GM06990 (cell line): Measurements from ENCODE around the gene VPS13D.

Experiments
- DNase-seq: peaks from one replicate; pipeline ENCODE4 v3.0.0-alpha.2; 2011; ENCODE audit not compliant: insufficient read length; ENCODE audit errors: extremely low read depth
- H3K27me3 ChIP-seq: replicated peaks from 2 replicates; pipeline ENCODE4 v1.6.0; 2011; ENCODE audit warnings: low read length; ENCODE audit not compliant: control insufficient read depth, insufficient read depth
- H3K36me3 ChIP-seq: 2 replicates; pipeline ENCODE4 v1.5.1; 2011; ENCODE audit warnings: low read length; ENCODE audit not compliant: control insufficient read depth, insufficient read depth
- H3K4me3 ChIP-seq: replicated peaks from 2 replicates; pipeline ENCODE4 v1.5.1; 2011; ENCODE audit warnings: low read depth, mild to moderate bottlenecking, control low read depth, low read length
- CTCF ChIP-seq: IDR thresholded peaks from 2 replicates; pipeline ENCODE4 v1.5.1; 2011; ENCODE audit warnings: low read length, control low read depth, mild to moderate bottlenecking, inconsistent platforms; ENCODE audit not compliant: insufficient read depth, poor library complexity, severe bottlenecking

Gene VPS13D

DNA sequence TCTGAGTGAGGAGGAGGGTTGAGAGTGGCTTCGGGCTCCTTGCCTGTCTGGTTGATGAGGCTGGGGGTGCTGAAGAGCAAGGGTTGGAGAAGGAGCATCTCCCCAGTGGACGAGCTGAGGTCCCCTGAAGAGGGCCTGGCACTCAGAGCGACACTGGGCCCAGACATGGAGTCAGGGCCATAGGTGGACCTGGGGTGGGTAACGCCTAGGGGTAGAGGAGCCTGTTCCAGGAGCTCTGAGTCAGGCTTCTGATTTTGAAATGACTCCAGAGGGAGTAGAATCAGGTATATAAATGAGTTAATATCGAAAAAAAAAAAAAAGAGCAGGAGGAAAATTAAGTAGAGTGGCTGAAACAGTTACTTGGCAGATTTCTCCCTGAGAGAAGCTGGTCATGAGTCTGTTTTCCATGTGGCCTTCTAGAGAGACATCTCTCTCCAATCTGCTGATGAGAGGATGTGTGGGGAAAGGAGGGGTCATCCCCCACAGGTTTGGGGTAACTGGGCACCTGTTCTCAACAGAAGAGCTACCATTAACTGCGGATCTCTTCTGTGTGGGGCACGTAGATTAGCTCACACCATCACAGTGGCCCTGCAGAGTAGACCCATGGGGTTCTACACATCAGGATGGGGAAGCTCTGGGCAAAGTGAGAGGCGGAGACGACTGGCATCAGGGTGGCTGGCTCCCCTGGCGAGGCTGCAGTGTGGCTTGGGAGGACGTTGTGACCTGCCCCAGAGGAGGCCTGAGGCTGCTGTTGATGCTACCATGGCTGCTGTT is 272.7 kb downstream of the VPS13D start:
- H3K4me3 ChIP-seq, result no peak overlapping the region
- H3K27me3 ChIP-seq, result no peaks in the 10 kb centered on the region
- no peak for DNase-seq
- H3K36me3 ChIP-seq, result peaks cover 3% of the 10 kb centered on the region
- no peak for TF ChIP-seq CTCF

- Histone ChIP-seq H3K4me3 (no peak overlapping the region), H3K27me3 (no peaks in the 10 kb centered on the region), H3K36me3 (peaks cover 3% of the 10 kb centered on the region)
- no peak for DNase-seq
- no peak for TF ChIP-seq CTCF
These were observed 273.9 kb downstream of the VPS13D start for GRCh38 chr1:12503709-12504108.

GRCh38 chr1:12504601-12505000 is 274.8 kb downstream of the VPS13D start:
- H3K4me3 ChIP-seq, result no peak overlapping the region
- no peak for TF ChIP-seq CTCF
- H3K27me3 ChIP-seq, result no peaks in the 10 kb centered on the region
- H3K36me3 ChIP-seq, result peaks cover 3% of the 10 kb centered on the region
- no peak for DNase-seq

DNA sequence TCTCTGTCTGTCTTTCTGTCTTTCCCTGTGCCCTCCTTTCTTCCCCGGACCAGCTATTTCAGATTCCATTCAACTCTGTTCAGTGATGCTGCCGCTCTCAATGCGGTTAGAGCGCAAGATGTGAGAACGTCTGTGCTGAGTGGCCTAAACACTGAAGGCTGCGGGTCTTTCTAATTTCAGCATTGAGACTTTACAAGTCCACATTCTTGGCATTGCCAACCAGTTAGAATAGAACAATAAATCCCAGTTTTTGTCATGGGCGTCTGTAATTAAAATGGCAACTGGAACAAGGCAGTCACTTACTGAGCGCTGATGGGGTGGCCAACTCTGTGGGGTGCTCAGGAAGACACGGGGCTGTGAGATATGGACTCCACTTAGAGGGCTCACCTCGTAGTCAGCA is 275.4 kb downstream of the VPS13D start:
- H3K4me3 ChIP-seq, result no peak overlapping the region
- H3K36me3 ChIP-seq, result peaks cover 3% of the 10 kb centered on the region
- no peaks in the 10 kb centered on the region for H3K27me3 ChIP-seq
- TF ChIP-seq CTCF, result no peak
- DNase-seq, result no peak

- H3K36me3 ChIP-seq, result peaks cover 3% of the 10 kb centered on the region
- TF ChIP-seq CTCF, result no peak
- DNase-seq, result no peak
- no peaks in the 10 kb centered on the region for H3K27me3 ChIP-seq
- H3K4me3 ChIP-seq, result no peak overlapping the region
These were observed 275.9 kb downstream of the VPS13D start for GRCh38 chr1:12505639-12506280.
